ENCODE results near the gene CAMK4. TPM values are rescaled to one million over a fixed set of nuclear protein-coding genes. Genes with fewer than 3 reads are reported as not detected.

Gene CAMK4
- polyA plus RNA-seq, 10 donors, result 2.6 to 8.3 (median 4.9) TPM

DNA sequence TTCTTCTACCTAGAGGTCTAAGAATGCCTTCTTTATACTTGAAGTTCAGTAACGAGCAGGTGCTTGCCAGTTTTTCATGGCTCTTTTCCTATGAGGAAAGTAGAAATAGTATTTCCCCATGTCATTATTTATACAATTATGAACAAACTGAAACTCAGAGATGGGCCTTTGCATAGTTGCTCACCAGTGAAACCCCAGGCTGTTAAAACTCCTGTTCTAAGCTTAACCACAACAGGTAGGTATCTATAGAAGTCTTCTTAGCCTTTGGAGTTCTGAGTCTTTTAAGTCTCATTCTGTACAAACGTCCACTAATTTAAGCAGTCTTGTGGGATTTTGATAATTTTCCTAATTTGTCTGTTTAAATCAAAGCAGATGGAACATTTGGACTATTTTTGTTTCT lies 198.1 kb downstream of the CAMK4 start:
- DNase-seq, result no peak

- DNase-seq, result no peak
Measured at GRCh38 chr5:111422747-111423720, 198.8 kb downstream of the CAMK4 start.

DNA sequence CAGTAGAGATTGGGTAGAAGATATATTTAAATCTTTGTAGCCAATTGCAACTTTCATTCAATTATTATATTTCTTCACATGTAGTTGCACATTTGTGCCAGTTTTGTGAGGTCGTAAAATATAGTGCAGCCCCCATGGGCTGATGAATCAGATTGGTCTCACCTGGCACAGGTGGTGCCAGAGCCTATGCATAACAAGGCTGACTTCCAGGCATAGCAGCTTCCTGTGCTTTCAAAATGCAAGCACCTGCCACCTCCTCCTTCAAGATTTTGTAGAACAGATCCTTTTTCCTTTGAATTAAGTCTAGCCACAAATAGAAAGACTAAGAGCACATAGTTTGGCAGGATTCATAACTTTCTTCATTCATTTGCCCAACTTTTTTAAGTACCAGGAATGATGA lies 201.0 kb downstream of the CAMK4 start:
- no peak for DNase-seq

DNA sequence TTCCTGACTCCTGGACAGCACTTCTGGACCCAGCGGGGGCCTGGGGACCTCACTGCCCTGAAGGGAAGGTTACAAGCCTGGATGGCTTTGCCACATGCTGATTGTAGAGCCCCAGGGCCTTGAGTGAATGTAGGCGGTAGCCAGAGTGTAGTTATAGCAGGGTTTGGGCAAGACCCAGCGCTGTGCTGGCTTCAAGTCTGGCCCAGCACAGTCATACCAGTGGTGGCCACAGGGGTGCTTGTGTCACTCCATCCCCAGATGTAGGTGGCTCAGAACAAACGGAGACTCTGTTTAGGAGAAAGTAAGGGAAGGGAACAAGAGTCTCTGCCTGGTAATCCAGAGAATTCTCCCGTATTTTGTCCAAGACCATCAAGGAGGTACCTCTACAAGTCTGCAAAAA lies 203.6 kb downstream of the CAMK4 start:
- DNase-seq, result no peak

- DNase-seq, result no peak
Measured at GRCh38 chr5:111432883-111433536, 208.8 kb downstream of the CAMK4 start.

DNA sequence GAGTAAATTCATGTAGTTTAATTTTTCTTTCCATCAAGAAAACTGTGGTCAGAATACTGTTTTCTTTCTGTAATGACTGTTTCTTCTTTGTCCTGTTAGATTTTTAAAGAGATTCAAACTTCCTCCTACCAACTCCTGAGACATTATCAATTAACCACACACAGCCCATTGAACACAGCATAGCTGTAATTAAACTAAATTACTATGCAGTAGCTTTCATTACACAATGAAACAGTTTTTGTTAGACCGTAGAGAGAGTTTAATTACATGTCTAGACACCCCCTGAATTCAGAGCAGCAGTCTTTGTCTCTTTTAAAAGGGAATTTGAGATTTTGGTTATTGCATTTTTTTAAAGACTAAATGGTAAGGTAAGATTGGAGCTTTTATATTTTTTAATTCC lies 210.6 kb downstream of the CAMK4 start:
- no peak for DNase-seq

DNA sequence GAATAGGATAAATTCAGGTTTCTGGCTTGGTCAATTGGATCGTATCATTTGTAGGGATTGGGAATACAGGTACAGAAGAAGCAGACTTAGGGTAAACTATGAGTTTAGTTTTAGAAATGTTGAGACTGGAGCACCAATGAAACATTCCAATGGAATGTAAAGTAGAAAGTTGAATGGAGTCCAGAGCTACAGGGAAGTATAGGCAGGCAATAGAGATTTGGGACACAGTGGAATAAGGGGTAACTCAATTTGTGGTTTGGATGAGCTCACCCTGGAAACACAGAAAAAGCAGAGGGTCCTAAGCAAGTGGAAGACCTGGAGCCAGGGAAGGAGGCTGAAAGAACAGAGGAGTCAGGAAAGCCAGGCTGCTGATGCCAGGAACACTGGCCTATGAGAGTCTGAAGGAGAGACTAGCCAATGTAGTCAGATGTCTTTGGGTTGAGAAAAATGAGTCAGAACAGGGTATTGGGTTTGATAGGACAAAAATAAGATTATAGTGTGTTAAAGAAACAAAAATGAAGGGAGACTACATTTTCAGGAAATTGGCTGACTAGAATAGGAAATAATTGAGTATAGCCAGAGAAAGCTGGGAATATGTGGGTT lies 215.4 kb downstream of the CAMK4 start:
- peak in 1 of 3 donors; percentile 26 for DNase-seq

- no peak for DNase-seq
Measured at GRCh38 chr5:111447099-111447498, 222.9 kb downstream of the CAMK4 start.

- no peak for DNase-seq
Measured at GRCh38 chr5:111447822-111448221, 223.6 kb downstream of the CAMK4 start.

GRCh38 chr5:111453295-111453694 lies 229.1 kb downstream of the CAMK4 start:
- DNase-seq, result no peak

- no peak for DNase-seq
Measured at GRCh38 chr5:111453747-111454146, 229.6 kb downstream of the CAMK4 start.

- peak in 1 of 3 donors; percentile 38 for DNase-seq
Measured at GRCh38 chr5:111454198-111454622, 230.0 kb downstream of the CAMK4 start.

GRCh38 chr5:111454776-111455175 lies 230.6 kb downstream of the CAMK4 start:
- DNase-seq, result peak in 1 of 3 donors; percentile 14

GRCh38 chr5:111461255-111461671 lies 237.1 kb downstream of the CAMK4 start:
- DNase-seq, result no peak

DNA sequence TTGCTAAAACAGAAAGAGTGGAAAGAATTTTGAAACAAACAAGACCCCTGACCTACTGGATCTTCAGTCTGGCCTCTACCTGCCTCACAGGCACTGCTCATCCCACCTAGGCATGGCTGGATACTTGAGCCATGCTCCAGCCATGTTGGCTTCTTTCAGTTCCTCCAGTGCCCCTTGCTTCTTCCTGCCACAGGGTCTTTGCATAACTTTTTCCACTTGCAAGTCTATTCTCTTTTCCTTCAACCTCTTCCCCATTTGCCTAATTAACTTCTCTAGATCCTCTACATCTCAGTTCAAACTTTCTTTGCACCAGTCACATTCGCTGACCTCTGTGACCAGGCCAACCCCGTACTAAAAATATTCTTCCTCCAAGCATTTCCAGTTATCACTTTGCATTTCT lies 237.8 kb downstream of the CAMK4 start:
- no peak for DNase-seq

DNA sequence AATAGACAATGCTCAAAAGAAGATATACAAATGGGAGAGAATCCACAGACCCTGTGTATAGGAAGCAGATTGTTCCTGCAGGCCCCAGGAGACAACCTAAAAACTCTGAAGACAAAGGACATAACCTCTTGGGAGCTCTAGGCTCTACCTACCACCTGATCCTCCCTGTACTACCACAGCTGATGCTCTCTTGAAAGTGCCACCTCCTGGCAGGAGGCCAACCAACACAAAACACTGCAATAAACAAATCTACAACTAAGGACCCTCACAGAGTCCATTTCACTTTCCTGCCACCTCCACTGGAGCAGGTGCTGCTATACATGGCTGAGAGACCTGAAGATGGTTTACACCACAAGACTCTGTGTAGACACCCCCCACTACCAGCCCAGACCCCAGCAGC lies 239.1 kb downstream of the CAMK4 start:
- DNase-seq, result no peak

DNA sequence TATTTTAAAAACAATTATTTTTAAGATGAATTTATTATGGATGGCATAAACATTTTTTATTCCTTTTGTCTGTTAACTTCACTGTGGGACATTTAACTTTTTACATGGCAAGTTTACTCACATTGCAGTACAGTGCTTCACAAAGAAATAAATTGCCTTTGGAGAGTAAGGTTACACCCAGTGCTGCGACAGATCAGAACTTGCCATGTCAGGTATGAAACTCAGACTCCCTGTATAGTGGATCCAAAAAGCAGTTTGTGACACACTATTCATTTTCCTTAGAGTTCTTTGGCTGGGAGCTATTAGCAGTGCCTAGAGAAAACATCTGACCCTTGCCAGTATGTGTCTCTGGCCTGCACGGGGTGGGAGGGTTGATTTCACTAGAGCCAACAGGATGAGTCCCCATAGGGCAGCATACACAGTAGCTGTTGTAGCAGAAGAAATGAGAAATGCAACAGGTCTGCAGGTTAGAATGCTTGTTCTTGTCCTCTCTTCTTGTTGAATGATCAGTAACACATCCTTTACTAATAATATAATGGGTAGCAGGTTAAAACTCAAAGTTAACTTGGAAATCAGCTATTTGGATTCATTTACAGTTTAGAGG lies 245.2 kb downstream of the CAMK4 start:
- DNase-seq, result no peak

GRCh38 chr5:111469903-111470302 lies 245.7 kb downstream of the CAMK4 start:
- DNase-seq, result no peak

- no peak for DNase-seq
Measured at GRCh38 chr5:111472096-111472495, 247.9 kb downstream of the CAMK4 start.

GRCh38 chr5:111472579-111472978 lies 248.4 kb downstream of the CAMK4 start:
- peak in 1 of 3 donors; percentile 29 for DNase-seq

GRCh38 chr5:111478266-111478665 lies 254.1 kb downstream of the CAMK4 start:
- no peak for DNase-seq

DNA sequence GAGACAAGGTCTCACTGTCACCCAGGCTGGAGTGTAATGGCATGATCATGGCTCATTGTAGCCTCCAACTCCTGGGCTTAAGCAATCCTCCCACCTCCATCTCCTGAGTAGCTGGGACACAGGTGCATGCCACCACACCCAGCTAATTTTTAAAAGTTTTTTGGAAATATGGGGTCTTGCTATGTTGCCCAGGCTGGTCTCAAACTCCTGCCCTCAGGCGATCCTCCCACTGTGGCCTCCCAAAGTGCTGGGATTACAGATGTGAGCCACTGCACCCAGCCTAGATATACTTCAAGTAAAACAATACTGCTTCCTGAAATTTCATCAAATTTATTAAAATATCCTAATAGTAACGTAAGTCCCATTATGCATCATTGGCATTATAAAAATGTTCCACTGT lies 254.7 kb downstream of the CAMK4 start:
- DNase-seq, result no peak

Measured in muscle of back (tissue), 11 donors.